ENCODE results near the gene RRP12. TPM values are rescaled to one million over a fixed set of nuclear protein-coding genes. Genes with fewer than 3 reads are reported as not detected.

Gene RRP12
- polyA plus RNA-seq, 1 donor, result 24.2 TPM

DNA sequence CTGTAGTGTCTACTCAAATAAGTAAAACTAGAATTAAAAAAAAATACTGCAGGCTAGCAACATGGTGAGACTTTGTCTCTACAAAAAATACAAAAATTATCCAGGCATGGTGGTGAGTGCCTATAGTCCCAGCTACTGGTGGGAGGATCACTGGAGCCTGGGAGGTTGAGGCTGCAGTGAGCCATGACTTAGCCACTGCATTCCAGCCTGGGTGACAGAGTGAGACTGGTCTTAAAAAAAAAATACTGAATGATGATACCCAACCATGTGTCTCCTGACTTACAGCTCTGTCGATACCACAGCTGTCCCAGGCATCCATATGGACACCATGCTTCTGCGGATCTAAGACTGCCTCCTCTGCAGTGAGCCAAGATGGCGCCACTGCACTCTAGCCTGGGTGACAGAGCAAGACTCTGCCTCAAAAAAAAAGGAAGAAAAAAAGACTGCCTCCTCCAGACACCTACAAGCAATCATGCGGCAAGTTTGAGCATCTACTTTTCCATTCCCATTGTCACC, 90.0 kb downstream of the RRP12 start:
- no peak for DNase-seq

DNA sequence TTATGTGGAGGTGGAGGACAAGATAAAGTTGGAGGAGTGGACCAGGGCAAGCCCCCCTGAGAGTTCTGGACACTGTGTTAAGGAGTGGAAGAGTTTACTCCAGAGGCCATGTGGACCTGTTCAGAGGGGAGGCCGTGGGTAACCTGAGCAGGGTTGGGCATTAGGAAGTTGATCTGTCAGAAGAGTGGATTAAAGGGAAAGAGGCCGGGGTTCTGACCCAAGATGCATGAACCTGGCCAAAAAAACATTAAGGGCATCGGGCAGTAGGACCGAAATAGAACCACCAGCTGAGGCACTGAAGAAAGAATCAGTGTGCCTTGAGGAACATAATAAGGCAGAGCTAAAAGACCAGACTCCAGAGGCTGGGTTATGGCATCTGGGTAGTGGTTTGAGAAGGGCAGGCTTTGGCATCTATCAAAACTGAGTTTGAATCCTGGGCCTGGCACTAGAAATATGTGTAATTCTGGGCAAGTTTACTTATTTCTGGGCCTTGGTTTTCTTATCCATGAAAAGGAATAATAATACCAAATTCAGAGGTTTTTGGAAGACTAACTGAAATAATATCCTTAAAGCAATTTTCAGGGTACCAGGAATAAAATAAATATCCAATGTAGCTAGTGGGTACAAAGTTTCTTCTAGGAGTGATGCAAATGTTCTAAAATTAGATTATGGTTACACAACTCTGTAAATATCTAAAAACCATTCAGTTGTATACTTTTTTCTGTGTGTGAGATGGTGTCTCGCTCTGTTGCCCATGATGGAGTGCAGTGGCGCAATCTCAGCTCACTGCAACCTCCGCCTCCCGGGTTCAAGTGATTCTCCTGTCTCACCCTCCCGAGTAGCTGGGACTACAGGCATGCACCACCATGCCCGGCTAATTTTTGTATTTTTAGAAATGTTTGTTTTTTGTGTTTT, 93.0 kb downstream of the RRP12 start:
- no peak for DNase-seq

DNA sequence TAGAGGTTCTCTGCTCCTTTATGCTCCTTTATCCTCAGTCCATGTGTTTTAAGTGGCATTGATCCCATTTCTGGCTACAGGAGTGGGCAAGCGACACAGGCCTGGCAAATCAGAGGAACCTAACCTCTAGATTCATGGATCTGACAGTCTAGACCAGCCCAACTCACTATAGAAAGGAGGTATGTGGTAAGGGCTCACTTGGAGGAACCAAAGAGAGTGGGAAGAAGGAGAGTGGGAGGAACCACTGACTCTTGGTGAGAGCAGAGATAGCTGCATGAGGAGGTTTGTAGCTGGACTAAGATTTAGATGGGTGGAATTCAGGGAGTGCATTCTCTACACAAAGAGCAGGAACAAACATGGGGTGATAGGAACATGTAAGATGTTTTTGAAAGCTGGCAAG, 93.7 kb downstream of the RRP12 start:
- DNase-seq, result no peak

Other genes starting within 250 kb of the RRP12 start
- gene SLIT1, start 215.4 kb downstream of the RRP12 start, polyA plus RNA-seq (ENCODE audit: insufficient read length), result 1.3 TPM
- 11.5 TPM for gene ARHGAP19, start 108.7 kb downstream of the RRP12 start, polyA plus RNA-seq (ENCODE audit: insufficient read length)
- 1.8 TPM for gene FRAT1, start 82.1 kb downstream of the RRP12 start, polyA plus RNA-seq (ENCODE audit: insufficient read length)
- 4.8 TPM for gene FRAT2, start 66.6 kb downstream of the RRP12 start, polyA plus RNA-seq (ENCODE audit: insufficient read length)
- gene PGAM1, start 24.9 kb upstream of the RRP12 start, polyA plus RNA-seq (ENCODE audit: insufficient read length), result 80.4 TPM
- gene EXOSC1, start 44.7 kb upstream of the RRP12 start, polyA plus RNA-seq (ENCODE audit: insufficient read length), result 27.3 TPM
- 30.6 TPM for gene ZDHHC16, start 44.8 kb upstream of the RRP12 start, polyA plus RNA-seq (ENCODE audit: insufficient read length)
- gene MMS19, start 97.1 kb upstream of the RRP12 start, polyA plus RNA-seq (ENCODE audit: insufficient read length), result 66.7 TPM
- 17.1 TPM for gene UBTD1, start 97.6 kb upstream of the RRP12 start, polyA plus RNA-seq (ENCODE audit: insufficient read length)
- gene ANKRD2, start 171.4 kb upstream of the RRP12 start, polyA plus RNA-seq (ENCODE audit: insufficient read length), result 24.2 TPM
- 0.49 TPM for gene HOGA1, start 183.0 kb upstream of the RRP12 start, polyA plus RNA-seq (ENCODE audit: insufficient read length)
- gene C10orf62, start 188.4 kb upstream of the RRP12 start, polyA plus RNA-seq (ENCODE audit: insufficient read length), result not detected
- gene MORN4, start 232.2 kb upstream of the RRP12 start, polyA plus RNA-seq (ENCODE audit: insufficient read length), result 5.2 TPM
- 10.2 TPM for gene PI4K2A, start 239.3 kb upstream of the RRP12 start, polyA plus RNA-seq (ENCODE audit: insufficient read length)